Measurements from ENCODE around the gene CCDC8.

CCDC8 gene

GRCh38 chr19:46429999-46430398 is 16.6 kb upstream of the CCDC8 start:
- H3K4me3 ChIP-seq (ENCODE audit: low read depth, low read length): no peak overlapping the region
- DNase-seq (ENCODE audit: low read depth): no peak
- in situ Hi-C loops (cut with HindIII; ENCODE audit: low sequenced_read_pairs): no loop called here
- no peak for TF ChIP-seq CTCF (IDR thresholded peaks at IDR 0.05; ENCODE audit: low read depth, low read length, missing control alignments)

GRCh38 chr19:46428239-46429135 is 15.1 kb upstream of the CCDC8 start, which contains the start of gene PNMA8C:
Gene PNMA8C (minus strand): TSS chr19:46428936. CDS start chr19:46428359, 577 bp downstream.
- in situ Hi-C loops (cut with HindIII; ENCODE audit: low sequenced_read_pairs): no loop called here
- no peak for DNase-seq (ENCODE audit: low read depth)
- TF ChIP-seq CTCF (IDR thresholded peaks at IDR 0.05; ENCODE audit: low read depth, low read length, missing control alignments): no peak
- peak within 1 kb of the TSS; percentile 2 for H3K4me3 ChIP-seq (ENCODE audit: low read depth, low read length)

- no peak overlapping the region for H3K4me3 ChIP-seq (ENCODE audit: low read depth, low read length)
- TF ChIP-seq CTCF (IDR thresholded peaks at IDR 0.05; ENCODE audit: low read depth, low read length, missing control alignments): no peak
- no peak for DNase-seq (ENCODE audit: low read depth)
- in situ Hi-C loops (cut with HindIII; ENCODE audit: low sequenced_read_pairs): no loop called here
These were observed 14.2 kb upstream of the CCDC8 start for GRCh38 chr19:46427518-46428045.

GRCh38 chr19:46426506-46427162 is 13.3 kb upstream of the CCDC8 start:
- in situ Hi-C loops (cut with HindIII; ENCODE audit: low sequenced_read_pairs): no loop called here
- peak; percentile 49 for DNase-seq (ENCODE audit: low read depth)
- TF ChIP-seq CTCF (IDR thresholded peaks at IDR 0.05; ENCODE audit: low read depth, low read length, missing control alignments): no peak
- H3K4me3 ChIP-seq (ENCODE audit: low read depth, low read length): peak overlapping the region; percentile 56

- in situ Hi-C loops (cut with HindIII; ENCODE audit: low sequenced_read_pairs): no loop called here
- peak overlapping the region; percentile 56 for H3K4me3 ChIP-seq (ENCODE audit: low read depth, low read length)
- no peak for TF ChIP-seq CTCF (IDR thresholded peaks at IDR 0.05; ENCODE audit: low read depth, low read length, missing control alignments)
- no peak for DNase-seq (ENCODE audit: low read depth)
These were observed 12.7 kb upstream of the CCDC8 start for GRCh38 chr19:46426035-46426505.

- DNase-seq (ENCODE audit: low read depth): no peak
- no peak overlapping the region for H3K4me3 ChIP-seq (ENCODE audit: low read depth, low read length)
- TF ChIP-seq CTCF (IDR thresholded peaks at IDR 0.05; ENCODE audit: low read depth, low read length, missing control alignments): no peak
- in situ Hi-C loops (cut with HindIII; ENCODE audit: low sequenced_read_pairs): no loop called here
These were observed 9.8 kb upstream of the CCDC8 start for GRCh38 chr19:46423188-46423587.
